H9 (cell line): ENCODE data around the gene LZTFL1. TPM values are rescaled to one million over a fixed set of nuclear protein-coding genes. Genes with fewer than 3 reads are reported as not detected.
"Not testable (repeated sequence)": the region's sequence is repeated elsewhere in the genome, so short reads cannot be mapped to it uniquely, and the experiment has no call there.

ENCODE experiments used
- DNase-seq: peaks from one replicate; pipeline ENCODE4 v3.0.0-alpha.2; 2017
- H2AFZ ChIP-seq: one replicate; pipeline ENCODE4 v1.6.1; 2013; ENCODE audit warnings: mild to moderate bottlenecking, low read length, control low read depth, moderate library complexity
- H2AK5ac ChIP-seq: 2 replicates; pipeline ENCODE4 v1.6.1; 2013; ENCODE audit warnings: low read length, control low read depth, mixed read lengths; ENCODE audit not compliant: insufficient read length
- H2BK120ac ChIP-seq: one replicate; pipeline ENCODE4 v1.6.1; 2013; ENCODE audit warnings: low read depth, mild to moderate bottlenecking, low read length, control low read depth, inconsistent platforms; ENCODE audit not compliant: poor library complexity, severe bottlenecking
- H2BK12ac ChIP-seq: 2 replicates; pipeline ENCODE4 v1.6.1; 2013; ENCODE audit warnings: low read length, control low read depth, mixed read lengths, low read depth; ENCODE audit not compliant: insufficient read length
- H2BK15ac ChIP-seq: 2 replicates; pipeline ENCODE4 v1.6.1; 2013; ENCODE audit warnings: low read depth, low read length, control low read depth
- H2BK20ac ChIP-seq: one replicate; pipeline ENCODE4 v1.6.1; 2013; ENCODE audit warnings: low read depth, mild to moderate bottlenecking, low read length, control low read depth, inconsistent platforms; ENCODE audit not compliant: poor library complexity, severe bottlenecking
- H2BK5ac ChIP-seq: 2 replicates; pipeline ENCODE4 v1.6.1; 2013; ENCODE audit warnings: low read length, control low read depth, mixed read lengths; ENCODE audit not compliant: insufficient read length
- H3K14ac ChIP-seq: 2 replicates; pipeline ENCODE4 v1.6.1; 2013; ENCODE audit warnings: low read length, control low read depth; ENCODE audit not compliant: insufficient read depth
- H3K18ac ChIP-seq: 2 replicates; pipeline ENCODE4 v1.6.1; 2013; ENCODE audit warnings: low read depth, mild to moderate bottlenecking, mixed read lengths, low read length, control low read depth; ENCODE audit not compliant: insufficient read length
- H3K23ac ChIP-seq: 2 replicates; pipeline ENCODE4 v1.6.1; 2013; ENCODE audit warnings: low read length, control low read depth, mixed read lengths, low read depth; ENCODE audit not compliant: insufficient read length
- H3K23me2 ChIP-seq: 2 replicates; pipeline ENCODE4 v1.6.1; 2013; ENCODE audit warnings: low read depth, mild to moderate bottlenecking, mixed read lengths, low read length, control low read depth; ENCODE audit not compliant: insufficient read length, poor library complexity, severe bottlenecking
- H3K27ac ChIP-seq: 2 replicates; pipeline ENCODE4 v1.5.1; 2013; ENCODE audit warnings: low read length, control low read depth, mixed read lengths, low read depth; ENCODE audit not compliant: insufficient read length
- H3K27me3 ChIP-seq: 2 replicates; pipeline ENCODE4 v1.6.1; 2013; ENCODE audit warnings: low read length, control low read depth, inconsistent platforms; ENCODE audit not compliant: insufficient read depth
- H3K4ac ChIP-seq: 2 replicates; pipeline ENCODE4 v1.6.1; 2013; ENCODE audit warnings: low read depth, mild to moderate bottlenecking, control low read depth, inconsistent platforms, low read length, moderate library complexity
- H3K4me1 ChIP-seq: 2 replicates; pipeline ENCODE4 v1.6.1; 2013; ENCODE audit warnings: low read length, control low read depth, inconsistent platforms; ENCODE audit not compliant: insufficient read depth
- H3K4me2 ChIP-seq: 2 replicates; pipeline ENCODE4 v1.6.1; 2013; ENCODE audit warnings: low read length, control low read depth, mixed read lengths; ENCODE audit not compliant: insufficient read length, insufficient read depth
- H3K56ac ChIP-seq: 2 replicates; pipeline ENCODE4 v1.6.1; 2013; ENCODE audit warnings: low read depth, mild to moderate bottlenecking, mixed read lengths, low read length, control low read depth; ENCODE audit not compliant: insufficient read length
- H3K79me1 ChIP-seq: 2 replicates; pipeline ENCODE4 v1.6.1; 2013; ENCODE audit warnings: low read depth, mild to moderate bottlenecking, moderate library complexity, low read length, control low read depth, inconsistent platforms; ENCODE audit not compliant: insufficient read depth, poor library complexity, severe bottlenecking
- H3K79me2 ChIP-seq: 2 replicates; pipeline ENCODE4 v1.6.1; 2013; ENCODE audit warnings: low read length, control low read depth, inconsistent platforms; ENCODE audit not compliant: insufficient read depth
- H3K9ac ChIP-seq: 2 replicates; pipeline ENCODE4 v1.6.1; 2013; ENCODE audit warnings: low read length, control low read depth, mixed read lengths; ENCODE audit not compliant: insufficient read length; ENCODE audit errors: extremely low read depth
- H3K9me3 ChIP-seq: one replicate; pipeline ENCODE4 v1.6.1; 2013; ENCODE audit warnings: low read depth, low read length, inconsistent platforms; ENCODE audit not compliant: control insufficient read depth
- H3T11ph ChIP-seq: one replicate; pipeline ENCODE4 v1.6.1; 2013; ENCODE audit warnings: mild to moderate bottlenecking, low read length, control low read depth, inconsistent platforms
- H4K20me1 ChIP-seq: one replicate; pipeline ENCODE4 v1.6.1; 2013; ENCODE audit not compliant: control insufficient read depth, insufficient read length, insufficient read depth
- H4K5ac ChIP-seq: 2 replicates; pipeline ENCODE4 v1.6.1; 2013; ENCODE audit warnings: low read depth, mild to moderate bottlenecking, mixed read lengths, low read length, control low read depth; ENCODE audit not compliant: insufficient read length
- H4K8ac ChIP-seq: replicated peaks from 2 replicates; pipeline ENCODE4 v1.6.1; 2013; ENCODE audit warnings: low read length, control low read depth, mixed read lengths, low read depth; ENCODE audit not compliant: insufficient read length
- H4K91ac ChIP-seq: 2 replicates; pipeline ENCODE4 v1.6.1; 2013; ENCODE audit warnings: low read depth, mild to moderate bottlenecking, moderate library complexity, mixed read lengths, low read length, control low read depth; ENCODE audit not compliant: insufficient read length
- H3K27ac Mint-ChIP-seq, 3 experiments: 2 replicates in 2 of 3; 3 replicates in 1 of 3; pipeline ENCODE4 v1.8.0; 2020 to 2021; ENCODE audit warnings: mixed read lengths in 3 of 3, mild to moderate bottlenecking in 1 of 3, moderate library complexity in 1 of 3
- H3K27me3 Mint-ChIP-seq: 2 replicates; pipeline ENCODE4 v1.8.0; 2021; ENCODE audit warnings: low read depth, mild to moderate bottlenecking, moderate library complexity, mixed read lengths
- H3K36me3 Mint-ChIP-seq, 3 experiments: 2 replicates in 2 of 3; 3 replicates in 1 of 3; pipeline ENCODE4 v1.8.0; 2020 to 2021; ENCODE audit warnings: low read depth in 3 of 3, mixed read lengths in 3 of 3; ENCODE audit not compliant: insufficient read depth in 1 of 3
- H3K4me1 Mint-ChIP-seq, 2 experiments: 2 replicates each; pipeline ENCODE4 v1.8.0; 2020; ENCODE audit warnings: mixed read lengths in 2 of 2
- H3K4me3 Mint-ChIP-seq, 2 experiments: 2 replicates in 1 of 2; 3 replicates in 1 of 2; pipeline ENCODE4 v1.8.0; 2020 to 2021; ENCODE audit warnings: mild to moderate bottlenecking in 2 of 2, mixed read lengths in 2 of 2, moderate library complexity in 1 of 2
- H3K9me3 Mint-ChIP-seq, 2 experiments: 2 replicates in 1 of 2; 3 replicates in 1 of 2; pipeline ENCODE4 v1.8.0; 2020; ENCODE audit warnings: mild to moderate bottlenecking in 2 of 2, mixed read lengths in 2 of 2, moderate library complexity in 1 of 2
- CTCF ChIP-seq: fragments of 200-600 bp; sonication (generic); conservative IDR thresholded peaks from 3 replicates; pipeline ENCODE4 v1.8.0; 2021; ENCODE audit warnings: antibody characterized with exemption, mild to moderate bottlenecking
- whole genome bisulfite sequencing: extraction: QIAGEN DNeasy Blood & Tissue Kit; methylation state at CpG from one replicate; pipeline ENCODE4 v1.1.7; 2013; ENCODE audit warnings: missing lambda C conversion rate, low lambda C conversion rate, mixed read lengths; ENCODE audit not compliant: insufficient read length; ENCODE audit errors: extremely low coverage; 5-methylcytosine and 5-hydroxymethylcytosine counted together
- total RNA-seq: library from RNA; stranded (reverse); gene quantifications from 2 replicates; pipeline ENCODE4 v1.2.1, GENCODE V29; 2021

LZTFL1 gene
- total RNA-seq, 1 experiment from 2014 or later, result 12.2 TPM

GRCh38 chr3:45858809-45859543, 17.1 kb upstream of the LZTFL1 start:
- no peak overlapping the region for H3K27ac Mint-ChIP-seq
- H3K36me3 Mint-ChIP-seq, result no peaks in the 10 kb centered on the region
- H4K91ac ChIP-seq, result no peak overlapping the region
- H3K9me3 Mint-ChIP-seq, result peaks cover 7 to 10% of the 10 kb centered on the region in 2 experiments; a peak in 3 of 5 replicates
- H2BK12ac ChIP-seq, result no peak overlapping the region
- H2AFZ ChIP-seq, result no peak overlapping the region
- H2BK5ac ChIP-seq, result no peak overlapping the region
- no CpG with 5 or more reads among the region's 7 CpGs for WGBS
- peaks cover 5% of the 10 kb centered on the region for H3K9me3 ChIP-seq
- no peak overlapping the region for H4K8ac ChIP-seq
- no peaks in the 10 kb centered on the region for H3K79me1 ChIP-seq
- H3K23me2 ChIP-seq, result no peaks in the 10 kb centered on the region
- H3K27ac ChIP-seq, result no peak overlapping the region
- H2AK5ac ChIP-seq, result no peak overlapping the region
- H3K4ac ChIP-seq, result no peak overlapping the region
- no peak overlapping the region for H2BK15ac ChIP-seq
- no peak overlapping the region for H4K5ac ChIP-seq
- no peaks in the 10 kb centered on the region for H3K4me1 ChIP-seq
- no peak for TF ChIP-seq CTCF
- H3K23ac ChIP-seq, result no peak overlapping the region
- H3K27me3 ChIP-seq, result no peaks in the 10 kb centered on the region
- no peak overlapping the region for H3T11ph ChIP-seq
- DNase-seq, result no peak
- H2BK120ac ChIP-seq, result no peak overlapping the region
- peaks cover 51% of the 10 kb centered on the region for H3K27me3 Mint-ChIP-seq
- H3K79me2 ChIP-seq, result no peaks in the 10 kb centered on the region
- no peak overlapping the region for H3K9ac ChIP-seq
- no peak overlapping the region for H3K14ac ChIP-seq
- peaks cover 2% of the 10 kb centered on the region for H4K20me1 ChIP-seq
- H3K4me3 Mint-ChIP-seq, result no peak overlapping the region
- H3K4me2 ChIP-seq, result no peak overlapping the region
- no peak overlapping the region for H3K18ac ChIP-seq
- no peaks in the 10 kb centered on the region for H3K4me1 Mint-ChIP-seq
- no peak overlapping the region for H3K56ac ChIP-seq
- no peak overlapping the region for H2BK20ac ChIP-seq

GRCh38 chr3:45857024-45857423, 15.1 kb upstream of the LZTFL1 start:
- H3K23me2 ChIP-seq, H3K4me3 Mint-ChIP-seq: not testable (repeated sequence)
- WGBS, result no CpG with 5 or more reads among the region's 2 CpGs

More at GRCh38 chr3:45857024-45857423, 15.1 kb upstream of the LZTFL1 start:
- H2BK120ac ChIP-seq, DNase-seq, H3K4me2 ChIP-seq, H3K4me1 ChIP-seq, H3K4ac ChIP-seq, H2BK15ac ChIP-seq, H3K79me1 ChIP-seq, H2AK5ac ChIP-seq, H2BK12ac ChIP-seq, H2BK20ac ChIP-seq, H2BK5ac ChIP-seq, H3K36me3 Mint-ChIP-seq, H3K27ac Mint-ChIP-seq, H3K9ac ChIP-seq, H3K14ac ChIP-seq, H3K23ac ChIP-seq, H3K27ac ChIP-seq, H3K4me1 Mint-ChIP-seq, H3K18ac ChIP-seq, H3K27me3 ChIP-seq, H3K56ac ChIP-seq, H4K91ac ChIP-seq, H3K9me3 Mint-ChIP-seq, H3K79me2 ChIP-seq, H4K5ac ChIP-seq, H3T11ph ChIP-seq, H3K9me3 ChIP-seq, H4K8ac ChIP-seq, H2AFZ ChIP-seq, H4K20me1 ChIP-seq: not testable (repeated sequence)
- peaks cover 53% of the 10 kb centered on the region for H3K27me3 Mint-ChIP-seq
